WTC11 (cell line): ENCODE results near the gene TOM1L2. TPM values are rescaled to one million over a fixed set of nuclear protein-coding genes. Genes with fewer than 3 reads are reported as not detected.

Source experiments
- ATAC-seq: fragments of 200-7000 bp; cut with Tn5 transposase; 2 replicates; pipeline ENCODE4 v1.10.0; 2021; ENCODE audit warnings: mild to moderate bottlenecking, moderate library complexity
- CTCF ChIA-PET: fragments of 300-600 bp; sonication (Branson Sonifier 250); formaldehyde crosslinking; loops from one replicate; lab custom pipeline; 2021; ENCODE audit warnings: antibody characterized with exemption; lab: Charles Lee
- POLR2A ChIA-PET: fragments of 350-600 bp; sonication (Branson Sonifier 250); formaldehyde crosslinking; loops from one replicate; lab custom pipeline; 2021; ENCODE audit warnings: antibody characterized with exemption; lab: Charles Lee
- DNase-seq: peaks from one replicate; pipeline ENCODE4 v3.0.0; 2021; ENCODE audit warnings: low spot score
- H3K27ac Mint-ChIP-seq: 2 replicates; pipeline ENCODE4 v1.8.0; 2021; ENCODE audit warnings: mixed read lengths
- H3K27me3 Mint-ChIP-seq: 2 replicates; pipeline ENCODE4 v1.8.0; 2021; ENCODE audit warnings: low read depth, mild to moderate bottlenecking, moderate library complexity, mixed read lengths
- H3K36me3 Mint-ChIP-seq: 2 replicates; pipeline ENCODE4 v1.8.0; 2021; ENCODE audit warnings: mixed read lengths
- H3K4me1 Mint-ChIP-seq: 2 replicates; pipeline ENCODE4 v1.8.0; 2022; ENCODE audit warnings: mixed read lengths
- H3K4me3 Mint-ChIP-seq: 2 replicates; pipeline ENCODE4 v1.8.0; 2021; ENCODE audit warnings: mild to moderate bottlenecking, moderate library complexity, mixed read lengths
- H3K9me3 Mint-ChIP-seq: 2 replicates; pipeline ENCODE4 v1.8.0; 2021; ENCODE audit warnings: mixed read lengths
- AFF4 ChIP-seq: sonication (generic); formaldehyde crosslinking; IDR thresholded peaks from 2 replicates; pipeline ENCODE4 v1.8.1; 2023; ENCODE audit warnings: mild to moderate bottlenecking, missing genetic modification reagents, borderline replicate concordance
- ATF1 ChIP-seq: sonication (generic); formaldehyde crosslinking; IDR thresholded peaks from 2 replicates; pipeline ENCODE4 v1.8.1; 2023; ENCODE audit warnings: mild to moderate bottlenecking, moderate library complexity, missing genetic modification reagents
- E2F5 ChIP-seq: sonication (generic); formaldehyde crosslinking; IDR thresholded peaks from 2 replicates; pipeline ENCODE4 v1.8.1; 2022; ENCODE audit warnings: mild to moderate bottlenecking, moderate library complexity, missing genetic modification reagents
- ESRRA ChIP-seq: sonication (generic); formaldehyde crosslinking; IDR thresholded peaks from 2 replicates; pipeline ENCODE4 v1.8.1; 2022; ENCODE audit warnings: mild to moderate bottlenecking, missing genetic modification reagents, borderline replicate concordance
- GTF2I ChIP-seq: fragments of 250-450 bp; sonication (Bioruptor Pico); conservative IDR thresholded peaks from 2 replicates; pipeline ENCODE4 v1.4.0; 2021; ENCODE audit warnings: mild to moderate bottlenecking
- IRF2 ChIP-seq: sonication (generic); formaldehyde crosslinking; IDR thresholded peaks from 2 replicates; pipeline ENCODE4 v1.8.0; 2022; ENCODE audit warnings: low read depth, missing genetic modification reagents, borderline replicate concordance
- JAZF1 ChIP-seq: fragments of 250-450 bp; sonication (Bioruptor Pico); IDR thresholded peaks from 2 replicates; pipeline ENCODE4 v1.9.0; 2021; ENCODE audit warnings: moderate library complexity, mild to moderate bottlenecking, inconsistent platforms
- MXD4 ChIP-seq: fragments of 250-450 bp; sonication (Bioruptor Pico); IDR thresholded peaks from 2 replicates; pipeline ENCODE4 v1.8.0; 2021; ENCODE audit warnings: mild to moderate bottlenecking, moderate library complexity, borderline replicate concordance
- NFYB ChIP-seq: sonication (generic); formaldehyde crosslinking; conservative IDR thresholded peaks from 2 replicates; pipeline ENCODE4 v1.8.0; 2022; ENCODE audit warnings: low read depth, missing genetic modification reagents
- OVOL2 ChIP-seq: fragments of 250-450 bp; sonication (Bioruptor Pico); IDR thresholded peaks from 2 replicates; pipeline ENCODE4 v1.9.0; 2021; ENCODE audit warnings: mild to moderate bottlenecking, borderline replicate concordance
- TCF7 ChIP-seq: sonication (generic); formaldehyde crosslinking; IDR thresholded peaks from 2 replicates; pipeline ENCODE4 v1.8.0; 2022; ENCODE audit warnings: mild to moderate bottlenecking, low read depth, missing genetic modification reagents, moderate library complexity
- TP53 ChIP-seq: sonication (generic); formaldehyde crosslinking; IDR thresholded peaks from 2 replicates; pipeline ENCODE4 v1.8.1; 2023; ENCODE audit warnings: mild to moderate bottlenecking, missing genetic modification reagents
- ZBTB21 ChIP-seq: sonication (generic); formaldehyde crosslinking; IDR thresholded peaks from 2 replicates; pipeline ENCODE4 v1.8.1; 2023; ENCODE audit warnings: mild to moderate bottlenecking, missing genetic modification reagents, borderline replicate concordance
- ZNF416 ChIP-seq: fragments of 250-450 bp; sonication (Bioruptor Pico); IDR thresholded peaks from 2 replicates; pipeline ENCODE4 v1.9.0; 2021; ENCODE audit warnings: mild to moderate bottlenecking, inconsistent platforms
- ZNF423 ChIP-seq: fragments of 250-450 bp; sonication (Bioruptor Pico); IDR thresholded peaks from 2 replicates; pipeline ENCODE4 v2.1.2; 2022; ENCODE audit warnings: mild to moderate bottlenecking, moderate library complexity
- ZNF425 ChIP-seq: fragments of 250-450 bp; sonication (Bioruptor Pico); conservative IDR thresholded peaks from 2 replicates; pipeline ENCODE4 v1.9.0; 2021; ENCODE audit warnings: mild to moderate bottlenecking
- total RNA-seq: library from RNA; stranded (reverse); gene quantifications from 3 replicates; pipeline ENCODE4 v1.2.3, GENCODE V29; 2021
- TF ChIP-seq, protein P1 (sequence below): fragments of 250-450 bp; sonication (Bioruptor Pico); IDR thresholded peaks from 2 replicates; pipeline ENCODE4 v1.9.0; 2021; ENCODE audit warnings: moderate library complexity, mild to moderate bottlenecking, inconsistent platforms, borderline replicate concordance
- TF ChIP-seq, protein P2 (sequence below): fragments of 200-600 bp; IDR thresholded peaks from 2 replicates; pipeline ENCODE4 v1.8.0; 2022; ENCODE audit warnings: antibody characterized with exemption
- TF ChIP-seq, protein P3 (sequence below): sonication (generic); formaldehyde crosslinking; IDR thresholded peaks from 2 replicates; pipeline ENCODE4 v1.8.1; 2023; ENCODE audit warnings: mild to moderate bottlenecking, missing genetic modification reagents

TOM1L2 gene
- total RNA-seq, 1 experiment from 2014 or later: 6.4 TPM

- Mint-ChIP-seq H3K4me3 (no peak overlapping the region), H3K9me3 (no peaks in the 10 kb centered on the region), H3K4me1 (peaks cover 4% of the 10 kb centered on the region; the same call in 1 of the 2 replicates), H3K27me3 (no peaks in the 10 kb centered on the region), H3K36me3 (no peaks in the 10 kb centered on the region), H3K27ac (no peak overlapping the region)
- DNase-seq (no peak), ATAC-seq (no peak)
- POLR2A ChIA-PET: no interaction called here
- TF ChIP-seq ZBTB21 (CRISPR knock-in tag) (no peak), ZNF423 (CRISPR knock-in tag) (no peak), OVOL2 (CRISPR knock-in tag) (no peak), MXD4 (CRISPR knock-in tag) (no peak), TCF7 (no peak), ESRRA (CRISPR knock-in tag) (no peak)
- CTCF ChIA-PET: interaction anchor here (0.6 kb wide), 1 partner anchor 98 kb away, joined by 3 read pairs; no protein-coding TSS in a partner anchor
These were observed 43.4 kb upstream of the TOM1L2 start for GRCh38 chr17:18015593-18015992.

- ChIA-PET POLR2A (no interaction called here), CTCF (interaction anchor here (1.5 kb wide), 1 partner anchor 43 kb away, joined by 3 read pairs; no protein-coding TSS in a partner anchor)
- Mint-ChIP-seq H3K27me3 (no peaks in the 10 kb centered on the region), H3K4me3 (no peak overlapping the region), H3K36me3 (no peaks in the 10 kb centered on the region), H3K9me3 (no peaks in the 10 kb centered on the region), H3K4me1 (no peaks in the 10 kb centered on the region), H3K27ac (no peak overlapping the region)
- TF ChIP-seq, protein P1, sequence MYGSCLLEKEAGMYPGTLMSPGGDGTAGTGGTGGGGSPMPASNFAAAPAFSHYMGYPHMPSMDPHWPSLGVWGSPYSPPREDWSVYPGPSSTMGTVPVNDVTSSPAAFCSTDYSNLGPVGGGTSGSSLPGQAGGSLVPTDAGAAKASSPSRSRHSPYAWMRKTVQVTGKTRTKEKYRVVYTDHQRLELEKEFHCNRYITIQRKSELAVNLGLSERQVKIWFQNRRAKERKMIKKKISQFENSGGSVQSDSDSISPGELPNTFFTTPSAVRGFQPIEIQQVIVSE (CRISPR knock-in tag): no peak
- no peak for TF ChIP-seq ZNF425 (CRISPR knock-in tag)
- TF ChIP-seq IRF2 (CRISPR knock-in tag): no peak
- TF ChIP-seq ZNF416 (CRISPR knock-in tag): no peak
- ATAC-seq (no peak), DNase-seq (no peak)
These were observed 41.8 kb upstream of the TOM1L2 start for GRCh38 chr17:18014006-18014405.

DNA sequence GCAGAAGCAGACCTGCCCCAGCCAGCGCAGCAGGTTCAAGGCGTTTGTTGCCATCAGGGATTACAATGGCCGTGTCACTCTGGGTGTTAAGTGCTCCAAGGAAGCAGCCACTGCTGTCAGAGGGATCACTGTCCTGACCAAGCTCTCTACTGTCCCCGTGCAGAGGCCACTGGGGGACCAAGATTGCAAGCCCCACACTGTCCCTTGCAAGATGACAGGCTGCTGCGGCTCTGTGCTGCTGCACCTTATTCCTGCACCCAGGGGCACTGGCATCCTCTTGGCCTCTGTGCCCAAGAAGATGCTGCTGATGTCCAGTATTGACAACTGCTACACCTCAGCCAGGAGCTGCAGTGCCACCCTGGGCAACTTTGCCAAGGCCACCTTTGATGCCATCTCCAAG, 39.1 kb upstream of the TOM1L2 start:
- no peaks in the 10 kb centered on the region for H3K9me3 Mint-ChIP-seq
- peaks cover 3% of the 10 kb centered on the region; the same call in 1 of the 2 replicates for H3K4me1 Mint-ChIP-seq
- no peak overlapping the region for H3K4me3 Mint-ChIP-seq
- ATAC-seq: no peak
- H3K36me3 Mint-ChIP-seq: no peaks in the 10 kb centered on the region
- H3K27ac Mint-ChIP-seq: no peak overlapping the region
- no peaks in the 10 kb centered on the region for H3K27me3 Mint-ChIP-seq
- CTCF ChIA-PET: no interaction called here
- POLR2A ChIA-PET: no interaction called here
- no peak for DNase-seq
- no peak for TF ChIP-seq NFYB (CRISPR knock-in tag)
- TF ChIP-seq ATF1 (CRISPR knock-in tag): no peak
- TF ChIP-seq, protein P1 (CRISPR knock-in tag): no peak
- TF ChIP-seq GTF2I (CRISPR knock-in tag): no peak
- TF ChIP-seq, protein P2, sequence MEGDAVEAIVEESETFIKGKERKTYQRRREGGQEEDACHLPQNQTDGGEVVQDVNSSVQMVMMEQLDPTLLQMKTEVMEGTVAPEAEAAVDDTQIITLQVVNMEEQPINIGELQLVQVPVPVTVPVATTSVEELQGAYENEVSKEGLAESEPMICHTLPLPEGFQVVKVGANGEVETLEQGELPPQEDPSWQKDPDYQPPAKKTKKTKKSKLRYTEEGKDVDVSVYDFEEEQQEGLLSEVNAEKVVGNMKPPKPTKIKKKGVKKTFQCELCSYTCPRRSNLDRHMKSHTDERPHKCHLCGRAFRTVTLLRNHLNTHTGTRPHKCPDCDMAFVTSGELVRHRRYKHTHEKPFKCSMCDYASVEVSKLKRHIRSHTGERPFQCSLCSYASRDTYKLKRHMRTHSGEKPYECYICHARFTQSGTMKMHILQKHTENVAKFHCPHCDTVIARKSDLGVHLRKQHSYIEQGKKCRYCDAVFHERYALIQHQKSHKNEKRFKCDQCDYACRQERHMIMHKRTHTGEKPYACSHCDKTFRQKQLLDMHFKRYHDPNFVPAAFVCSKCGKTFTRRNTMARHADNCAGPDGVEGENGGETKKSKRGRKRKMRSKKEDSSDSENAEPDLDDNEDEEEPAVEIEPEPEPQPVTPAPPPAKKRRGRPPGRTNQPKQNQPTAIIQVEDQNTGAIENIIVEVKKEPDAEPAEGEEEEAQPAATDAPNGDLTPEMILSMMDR: no peak
- no peak for TF ChIP-seq ZNF416 (CRISPR knock-in tag)
- no peak for TF ChIP-seq IRF2 (CRISPR knock-in tag)
- TF ChIP-seq TP53: no peak
- TF ChIP-seq E2F5: no peak
- TF ChIP-seq AFF4 (CRISPR knock-in tag): no peak
- TF ChIP-seq, protein P3, sequence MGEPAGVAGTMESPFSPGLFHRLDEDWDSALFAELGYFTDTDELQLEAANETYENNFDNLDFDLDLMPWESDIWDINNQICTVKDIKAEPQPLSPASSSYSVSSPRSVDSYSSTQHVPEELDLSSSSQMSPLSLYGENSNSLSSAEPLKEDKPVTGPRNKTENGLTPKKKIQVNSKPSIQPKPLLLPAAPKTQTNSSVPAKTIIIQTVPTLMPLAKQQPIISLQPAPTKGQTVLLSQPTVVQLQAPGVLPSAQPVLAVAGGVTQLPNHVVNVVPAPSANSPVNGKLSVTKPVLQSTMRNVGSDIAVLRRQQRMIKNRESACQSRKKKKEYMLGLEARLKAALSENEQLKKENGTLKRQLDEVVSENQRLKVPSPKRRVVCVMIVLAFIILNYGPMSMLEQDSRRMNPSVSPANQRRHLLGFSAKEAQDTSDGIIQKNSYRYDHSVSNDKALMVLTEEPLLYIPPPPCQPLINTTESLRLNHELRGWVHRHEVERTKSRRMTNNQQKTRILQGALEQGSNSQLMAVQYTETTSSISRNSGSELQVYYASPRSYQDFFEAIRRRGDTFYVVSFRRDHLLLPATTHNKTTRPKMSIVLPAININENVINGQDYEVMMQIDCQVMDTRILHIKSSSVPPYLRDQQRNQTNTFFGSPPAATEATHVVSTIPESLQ: no peak
- no peak for TF ChIP-seq JAZF1 (CRISPR knock-in tag)
